HCT116 (cell line): ENCODE results near the gene CTNNA1. TPM values are rescaled to one million over a fixed set of nuclear protein-coding genes. Genes with fewer than 3 reads are reported as not detected.

Experiments
- ATAC-seq: fragments of 200-7000 bp; cut with Tn5 transposase; 2 replicates; pipeline ENCODE4 v1.9.1; 2020; ENCODE audit warnings: mild to moderate bottlenecking, moderate library complexity
- BruUV-seq: library from RNA; stranded (reverse); fragments of 400-500 nt; replicated peaks from 2 replicates; lab custom pipeline; 2021; lab: Mats Ljungman, UMichigan
- CTCF ChIA-PET: fragments of 300-600 bp; sonication (Branson Sonifier 250); formaldehyde crosslinking; loops from one replicate; lab custom pipeline; 2021; ENCODE audit warnings: antibody characterized with exemption; lab: Charles Lee
- POLR2A ChIA-PET: fragments of 300-600, 350-600 bp; sonication (Branson Sonifier 250); formaldehyde crosslinking; loops from one replicate; lab custom pipeline; 2021; ENCODE audit warnings: antibody characterized with exemption; lab: Charles Lee
- RAD21 ChIA-PET, 2 experiments: fragments of 300-600 bp; sonication (Branson Sonifier 250); formaldehyde crosslinking; loops; one replicate each; lab custom pipeline; 2023; ENCODE audit warnings: low total read pairs in 2 of 2; ENCODE audit not compliant: uncharacterized antibody in 2 of 2, unreplicated experiment in 2 of 2, low non-redundant PET in 1 of 2; lab: Charles Lee
- DNase-seq: peaks from one replicate; pipeline ENCODE4 v3.0.0-alpha.2; 2010; ENCODE audit warnings: low read depth, low spot score
- H2AFZ ChIP-seq: fragments of 200-600 bp; shearing (Covaris generic), sonication (generic); 2 replicates; pipeline ENCODE4 v1.6.1; 2017; ENCODE audit warnings: low read depth, mixed run types, mixed read lengths, antibody characterized with exemption, low read length; ENCODE audit not compliant: poor library complexity, severe bottlenecking
- H3K27ac ChIP-seq: 2 replicates; pipeline ENCODE4 v1.5.1; 2012; ENCODE audit warnings: low read depth, low read length
- H3K27me3 ChIP-seq: fragments of 200-600 bp; sonication (generic); 2 replicates; pipeline ENCODE4 v1.6.1; 2016; ENCODE audit warnings: mixed run types, low read length, mixed read lengths; ENCODE audit not compliant: insufficient read depth
- H3K36me3 ChIP-seq, 2 experiments: fragments of 200-500 bp in 1 of 2; fragments of 200-600 bp in 1 of 2; sonication (Bioruptor generic) in 1 of 2; sonication (generic) in 1 of 2; 2 replicates each; pipeline versions ENCODE4 v1.5.1 to v1.6.1; 2014 to 2016; ENCODE audit warnings: low read length in 2 of 2, inconsistent platforms in 1 of 2, mixed read lengths in 1 of 2, mixed run types in 1 of 2; ENCODE audit not compliant: insufficient read depth in 2 of 2, control insufficient read depth in 1 of 2
- H3K4me1 ChIP-seq, 2 experiments: fragments of 200-600 bp in 1 of 2; sonication (generic) in 1 of 2; 2 replicates each; pipeline versions ENCODE4 v1.5.1 to v1.6.1; 2012 to 2017; ENCODE audit warnings: low read length in 2 of 2, inconsistent platforms in 1 of 2, mild to moderate bottlenecking in 1 of 2, mixed read lengths in 1 of 2, mixed run types in 1 of 2, moderate library complexity in 1 of 2; ENCODE audit not compliant: insufficient read depth in 2 of 2, control insufficient read depth in 1 of 2
- H3K4me2 ChIP-seq: fragments of 200-600 bp; sonication (generic); 2 replicates; pipeline ENCODE4 v1.6.1; 2017; ENCODE audit warnings: mixed run types, low read length, mixed read lengths
- H3K4me3 ChIP-seq, 2 experiments: fragments of 200-600 bp in 1 of 2; sonication (generic) in 1 of 2; replicated peaks in 1 of 2; 2 replicates each; pipeline ENCODE4 v1.5.1; 2011 to 2016; ENCODE audit warnings: low read length in 2 of 2, control low read depth in 1 of 2, low read depth in 1 of 2, mild to moderate bottlenecking in 1 of 2, mixed read lengths in 1 of 2, mixed run types in 1 of 2
- H3K79me2 ChIP-seq: fragments of 200-600 bp; sonication (generic); 2 replicates; pipeline ENCODE4 v1.6.1; 2017; ENCODE audit warnings: mild to moderate bottlenecking, mixed run types, low read length, moderate library complexity, mixed read lengths; ENCODE audit not compliant: insufficient read depth
- H3K9ac ChIP-seq: fragments of 200-600 bp; sonication (generic); 2 replicates; pipeline ENCODE4 v1.6.1; 2016; ENCODE audit warnings: low read length, mixed read lengths
- H3K9me2 ChIP-seq: fragments of 200-600 bp; sonication (generic), shearing (Covaris generic); 2 replicates; pipeline ENCODE4 v1.6.1; 2017; ENCODE audit warnings: mixed run types, mild to moderate bottlenecking, moderate library complexity; ENCODE audit not compliant: insufficient read depth
- H3K9me3 ChIP-seq, 2 experiments: fragments of 200-500 bp in 1 of 2; fragments of 200-600 bp in 1 of 2; sonication (Bioruptor generic) in 1 of 2; sonication (generic) in 1 of 2; 2 replicates each; pipeline ENCODE4 v1.6.1; 2014 to 2017; ENCODE audit warnings: low read length in 2 of 2, mixed read lengths in 2 of 2, inconsistent platforms in 1 of 2, low read depth in 1 of 2, mild to moderate bottlenecking in 1 of 2, mixed run types in 1 of 2, moderate library complexity in 1 of 2; ENCODE audit not compliant: control insufficient read depth in 1 of 2, insufficient read depth in 1 of 2
- H4K20me1 ChIP-seq: fragments of 200-600 bp; sonication (generic), shearing (Covaris generic); 2 replicates; pipeline ENCODE4 v1.6.1; 2017; ENCODE audit warnings: mixed run types, mild to moderate bottlenecking, moderate library complexity; ENCODE audit not compliant: insufficient read depth
- CBX3 ChIP-seq: IDR thresholded peaks from 2 replicates; pipeline ENCODE4 v1.6.1; 2012; ENCODE audit warnings: low read depth
- CTCF ChIP-seq, 3 experiments: fragments of 200-600 bp in 1 of 3; sonication (generic) in 1 of 3; IDR thresholded peaks in 2 of 3; conservative IDR thresholded peaks in 1 of 3; 2 replicates each; pipeline ENCODE4 v1.5.1; 2012 to 2017; ENCODE audit warnings: low read depth in 2 of 3, low read length in 2 of 3, antibody characterized with exemption in 1 of 3, borderline replicate concordance in 1 of 3, control low read depth in 1 of 3, mild to moderate bottlenecking in 1 of 3, mixed read lengths in 1 of 3, mixed run types in 1 of 3, moderate library complexity in 1 of 3; ENCODE audit not compliant: insufficient read depth in 1 of 3
- EGR1 ChIP-seq: IDR thresholded peaks from 2 replicates; pipeline ENCODE4 v1.6.1; 2012; ENCODE audit warnings: low read depth
- JUND ChIP-seq: IDR thresholded peaks from 2 replicates; pipeline ENCODE4 v1.6.1; 2012
- RAD21 ChIP-seq: IDR thresholded peaks from 2 replicates; pipeline ENCODE4 v1.6.1; 2012; ENCODE audit warnings: low read depth, mild to moderate bottlenecking
- SIN3A ChIP-seq: IDR thresholded peaks from 2 replicates; pipeline ENCODE4 v1.6.1; 2012; ENCODE audit warnings: low read depth
- SRF ChIP-seq: IDR thresholded peaks from 2 replicates; pipeline ENCODE4 v1.6.1; 2012; ENCODE audit warnings: low read depth
- YY1 ChIP-seq: IDR thresholded peaks from 2 replicates; pipeline ENCODE4 v1.6.1; 2011; ENCODE audit warnings: low read length, low read depth, moderate library complexity, mild to moderate bottlenecking; ENCODE audit not compliant: insufficient replicate concordance; ENCODE audit errors: extremely low read depth
- intact Hi-C: fragments of 100-400 bp; cut with micrococcal nuclease; formaldehyde crosslinking; loops from 2 replicates; pipeline ENCODE4 v1.10.0; 2022
- total RNA-seq: library from RNA; stranded (reverse); gene quantifications from one replicate; pipeline ENCODE4 v1.2.1, GENCODE V29; 2021; ENCODE audit not compliant: unreplicated experiment

Gene CTNNA1
- total RNA-seq, 1 experiment from 2014 or later: 313 TPM

- Histone ChIP-seq H3K9me3 (no peaks in the 10 kb centered on the region), H3K27me3 (no peaks in the 10 kb centered on the region), H3K4me1 (peaks cover 2 to 22% of the 10 kb centered on the region in 2 experiments; a peak in 2 of 4 replicates), H3K4me3 (no peak overlapping the region), H3K27ac (no peak overlapping the region), H3K9ac (no peak overlapping the region), H2AFZ (no peak overlapping the region), H3K36me3 (no peaks in the 10 kb centered on the region), H3K9me2 (no peaks in the 10 kb centered on the region; the same call in 1 of the 2 replicates), H4K20me1 (no peaks in the 10 kb centered on the region), H3K4me2 (no peak overlapping the region), H3K79me2 (no peaks in the 10 kb centered on the region)
- ChIA-PET RAD21 (no interaction called here), POLR2A (interaction anchor here (0.5 to 0.6 kb wide), 2 partner anchors 36 to 139 kb away, joined by 3 to 4 read pairs; no protein-coding TSS in a partner anchor), CTCF (no interaction called here)
- DNase-seq (no peak), ATAC-seq (no peak)
- no TSS peak for BruUV-seq
- intact Hi-C loops: loop anchor here (2.0 kb wide), 1 partner anchor 19 kb away; no protein-coding TSS in a partner anchor
- no peak for TF ChIP-seq EGR1
- TF ChIP-seq RAD21: no peak
- no peak for TF ChIP-seq CBX3
- TF ChIP-seq SRF: no peak
- TF ChIP-seq CTCF (IDR thresholded peaks at IDR 0.05 in 2 of 3, conservative IDR thresholded peaks at IDR 0.05 in 1 of 3; ENCODE audit: borderline replicate concordance in 1 of 3, insufficient read depth in 1 of 3, low read depth in 2 of 3, low read length in 2 of 3): no peak
- no peak for TF ChIP-seq YY1
- TF ChIP-seq SIN3A: no peak
- no peak for TF ChIP-seq JUND
Measured at GRCh38 chr5:138705567-138705966, 47.7 kb upstream of the CTNNA1 start.
